ENCODE data around the gene ATG10. TPM values are rescaled to one million over a fixed set of nuclear protein-coding genes. Genes with fewer than 3 reads are reported as not detected.

Gene ATG10
- total and polyA plus RNA-seq, 2 of the 13 experiments (the other 11 are each of a cell fraction or from before 2014, with no cell fraction given), result 2.0 to 5.7 TPM

DNA sequence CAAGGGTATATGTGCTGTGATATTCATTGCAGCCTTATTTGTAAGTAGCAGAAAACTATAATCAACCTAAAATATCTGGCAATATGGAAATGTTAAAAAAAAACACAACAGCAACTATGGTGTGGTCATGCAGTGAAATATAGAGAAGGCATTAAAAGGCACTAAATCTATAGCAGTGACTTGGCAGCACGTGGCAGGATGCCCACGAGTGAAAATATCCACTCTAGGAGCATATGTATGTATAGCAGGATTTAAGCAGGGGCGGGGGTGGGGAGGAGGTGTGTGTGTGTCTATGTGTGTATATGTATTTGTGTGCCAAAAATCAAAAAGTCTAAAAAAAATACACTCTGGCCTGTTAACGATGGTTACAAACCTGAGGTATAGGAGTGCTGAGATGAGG, 190.8 kb downstream of the ATG10 start:
- DNase-seq (ENCODE audit: low spot score), result no peak
- 71% methylated on average over 4 of the region's 4 CpGs for WGBS (ENCODE audit: low lambda C conversion rate)
- H3K4me1 ChIP-seq (ENCODE audit: insufficient read depth, low read length), result peaks cover 14% of the 10 kb centered on the region

DNA sequence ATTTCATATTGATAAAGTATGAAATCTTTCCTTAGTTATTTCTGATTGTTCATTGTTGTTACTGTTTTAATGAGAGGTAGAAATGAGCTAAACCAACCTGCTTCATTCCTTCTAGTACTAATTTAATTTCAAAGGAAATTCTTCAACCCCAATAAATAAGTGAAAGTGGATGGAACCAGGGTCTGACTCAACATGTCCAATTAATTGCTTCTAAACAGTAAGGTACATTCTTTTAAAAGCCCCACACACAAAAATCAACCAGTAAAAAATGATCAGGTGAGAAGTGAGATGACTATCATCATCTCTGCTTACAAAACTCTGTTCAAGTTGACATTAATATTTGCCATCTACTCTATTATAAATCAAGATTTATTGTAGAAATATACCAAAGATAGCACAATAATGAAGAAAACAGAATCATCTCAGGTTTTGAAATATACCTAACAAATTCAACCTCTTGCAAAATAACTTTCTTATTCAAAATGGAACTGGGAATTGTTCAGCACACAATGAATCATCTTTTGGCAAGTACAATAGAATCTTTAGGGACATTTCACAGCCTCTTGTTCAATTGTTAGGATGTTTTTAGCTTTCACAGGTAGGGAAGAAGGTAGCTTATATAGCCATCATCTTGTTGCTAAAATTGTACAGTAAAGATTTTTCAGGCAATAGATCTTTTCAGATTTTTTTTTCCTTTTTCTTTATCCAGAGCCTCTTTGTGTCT, 191.8 kb downstream of the ATG10 start:
- FAIRE-seq (no peak), ATAC-seq (no peak), DNase-seq (ENCODE audit: low spot score) (no peak)
- no TSS peak for BruUV-seq (replicated peaks)
- H3K4me2 ChIP-seq (ENCODE audit: low read depth, low read length), result no peak overlapping the region
- H3K36me3 ChIP-seq (replicated peaks in 1 of 2; ENCODE audit: control insufficient read depth in 1 of 2, insufficient read depth in 2 of 2, low read length in 2 of 2), result no peaks in the 10 kb centered on the region
- ChIA-PET CTCF (ENCODE audit: low intra/inter-chr PET ratio, low total read pairs) (no interaction called here), POLR2A (no interaction called here)
- no peaks in the 10 kb centered on the region for H4K20me1 ChIP-seq (ENCODE audit: insufficient read depth, low read length)
- H3K27me3 ChIP-seq (ENCODE audit: control insufficient read depth in 1 of 2, insufficient read depth in 2 of 2, low read length in 2 of 2), result no peaks in the 10 kb centered on the region
- H3K27ac ChIP-seq (ENCODE audit: extremely low read length, insufficient read depth, low read length), result no peak overlapping the region
- intact Hi-C loops (cut with micrococcal nuclease; ENCODE audit: unreplicated experiment), result loop anchor here (10.0 kb wide), 2 partner anchors 139 to 529 kb away; no protein-coding TSS in a partner anchor
- peaks cover 14% of the 10 kb centered on the region for H3K4me1 ChIP-seq (ENCODE audit: insufficient read depth, low read length)
- no peaks in the 10 kb centered on the region for H3K9me3 ChIP-seq (ENCODE audit: low read length)
- H3K9ac ChIP-seq (ENCODE audit: insufficient read depth, low read depth, low read length), result no peak overlapping the region
- H3K79me2 ChIP-seq (ENCODE audit: insufficient read depth, low read length), result no peaks in the 10 kb centered on the region
- in situ Hi-C loops (cut with HindIII; ENCODE audit: extremely low pct_ligation_motif_present, low pct_unique_long_range_greater_than_20kb), result loop anchor here (5.0 to 10.0 kb wide), 2 partner anchors 656 to 739 kb away; no protein-coding TSS in a partner anchor
- no peak overlapping the region for H3K4me3 ChIP-seq (replicated peaks in 1 of 3; ENCODE audit: insufficient read depth in 1 of 3, low read depth in 2 of 3, low read length in 3 of 3)
- no peak overlapping the region for H2AFZ ChIP-seq (ENCODE audit: low read length)
- TF ChIP-seq MZF1 (CRISPR knock-in tag; IDR thresholded peaks at IDR 0.05; ENCODE audit: borderline replicate concordance) (no peak), SOX5 (CRISPR knock-in tag; IDR thresholded peaks at IDR 0.05; ENCODE audit: borderline replicate concordance) (0 out of 2 replicates have a peak, but pooled peaks have one; percentile 22), FOXP1 (IDR thresholded peaks at IDR 0.05) (no peak), FOXP1 (CRISPR knock-in tag; IDR thresholded peaks at IDR 0.05) (no peak), ZNF496 (CRISPR knock-in tag; IDR thresholded peaks at IDR 0.05; ENCODE audit: insufficient replicate concordance) (no peak), NR2F1 (CRISPR knock-in tag; IDR thresholded peaks at IDR 0.05) (no peak)
- TF ChIP-seq, protein P1, sequence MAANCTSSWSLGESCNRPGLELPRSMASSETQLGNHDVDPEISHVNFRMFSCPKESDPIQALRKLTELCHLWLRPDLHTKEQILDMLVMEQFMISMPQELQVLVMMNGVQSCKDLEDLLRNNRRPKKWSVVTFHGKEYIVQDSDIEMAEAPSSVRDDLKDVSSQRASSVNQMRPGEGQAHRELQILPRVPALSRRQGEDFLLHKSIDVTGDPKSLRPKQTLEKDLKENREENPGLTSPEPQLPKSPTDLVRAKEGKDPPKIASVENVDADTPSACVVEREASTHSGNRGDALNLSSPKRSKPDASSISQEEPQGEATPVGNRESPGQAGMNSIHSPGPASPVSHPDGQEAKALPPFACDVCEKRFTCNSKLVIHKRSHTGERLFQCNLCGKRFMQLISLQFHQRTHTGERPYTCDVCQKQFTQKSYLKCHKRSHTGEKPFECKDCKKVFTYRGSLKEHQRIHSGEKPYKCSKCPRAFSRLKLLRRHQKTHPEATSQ (CRISPR knock-in tag; IDR thresholded peaks at IDR 0.05; ENCODE audit: borderline replicate concordance), result no peak

More for the DNA sequence above, 190.8 kb downstream of the ATG10 start:
- no peak overlapping the region for H2AFZ ChIP-seq (ENCODE audit: low read length)
- in situ Hi-C loops (cut with HindIII; ENCODE audit: extremely low pct_ligation_motif_present, low pct_unique_long_range_greater_than_20kb), result loop anchor here (5.0 to 10.0 kb wide), 2 partner anchors 655 to 738 kb away; no protein-coding TSS in a partner anchor
- no peak overlapping the region for H3K27ac ChIP-seq (ENCODE audit: extremely low read length, insufficient read depth, low read length)
- CTCF ChIA-PET (ENCODE audit: low intra/inter-chr PET ratio, low total read pairs), result no interaction called here
- FAIRE-seq (no peak), ATAC-seq (no peak)
- intact Hi-C loops (cut with micrococcal nuclease; ENCODE audit: unreplicated experiment), result loop anchor here (10.0 kb wide), 2 partner anchors 138 to 528 kb away; no protein-coding TSS in a partner anchor
- no peaks in the 10 kb centered on the region for H3K36me3 ChIP-seq (replicated peaks in 1 of 2; ENCODE audit: control insufficient read depth in 1 of 2, insufficient read depth in 2 of 2, low read length in 2 of 2)
- no peak for TF ChIP-seq ZNF232 (CRISPR knock-in tag; IDR thresholded peaks at IDR 0.05; ENCODE audit: borderline replicate concordance)
- no peak for TF ChIP-seq TBP (CRISPR knock-in tag; IDR thresholded peaks at IDR 0.05)
- no peak for TF ChIP-seq ZNF326 (CRISPR knock-in tag; IDR thresholded peaks at IDR 0.05; ENCODE audit: borderline replicate concordance)
- no peak for TF ChIP-seq ARNT (IDR thresholded peaks at IDR 0.05)
- TF ChIP-seq, protein P2, sequence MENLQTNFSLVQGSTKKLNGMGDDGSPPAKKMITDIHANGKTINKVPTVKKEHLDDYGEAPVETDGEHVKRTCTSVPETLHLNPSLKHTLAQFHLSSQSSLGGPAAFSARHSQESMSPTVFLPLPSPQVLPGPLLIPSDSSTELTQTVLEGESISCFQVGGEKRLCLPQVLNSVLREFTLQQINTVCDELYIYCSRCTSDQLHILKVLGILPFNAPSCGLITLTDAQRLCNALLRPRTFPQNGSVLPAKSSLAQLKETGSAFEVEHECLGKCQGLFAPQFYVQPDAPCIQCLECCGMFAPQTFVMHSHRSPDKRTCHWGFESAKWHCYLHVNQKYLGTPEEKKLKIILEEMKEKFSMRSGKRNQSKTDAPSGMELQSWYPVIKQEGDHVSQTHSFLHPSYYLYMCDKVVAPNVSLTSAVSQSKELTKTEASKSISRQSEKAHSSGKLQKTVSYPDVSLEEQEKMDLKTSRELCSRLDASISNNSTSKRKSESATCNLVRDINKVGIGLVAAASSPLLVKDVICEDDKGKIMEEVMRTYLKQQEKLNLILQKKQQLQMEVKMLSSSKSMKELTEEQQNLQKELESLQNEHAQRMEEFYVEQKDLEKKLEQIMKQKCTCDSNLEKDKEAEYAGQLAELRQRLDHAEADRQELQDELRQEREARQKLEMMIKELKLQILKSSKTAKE (CRISPR knock-in tag; IDR thresholded peaks at IDR 0.05; ENCODE audit: borderline replicate concordance), result no peak
- TF ChIP-seq POLR2G (IDR thresholded peaks at IDR 0.05; ENCODE audit: low read depth, low read length), result no peak
- TF ChIP-seq SRSF1 (optimal IDR thresholded peaks at IDR 0.05; ENCODE audit: low read depth, low read length), result no peak
- no peak for TF ChIP-seq ZNF329 (CRISPR knock-in tag; IDR thresholded peaks at IDR 0.05; ENCODE audit: low read depth)
- no peaks in the 10 kb centered on the region for H4K20me1 ChIP-seq (ENCODE audit: insufficient read depth, low read length)
- H3K79me2 ChIP-seq (ENCODE audit: insufficient read depth, low read length), result no peaks in the 10 kb centered on the region
- H3K27me3 ChIP-seq (ENCODE audit: control insufficient read depth in 1 of 2, insufficient read depth in 2 of 2, low read length in 2 of 2), result no peaks in the 10 kb centered on the region
- no peaks in the 10 kb centered on the region for H3K9me3 ChIP-seq (ENCODE audit: low read length)
- POLR2A ChIA-PET, result no interaction called here
- H3K9ac ChIP-seq (ENCODE audit: insufficient read depth, low read depth, low read length), result no peak overlapping the region
- H3K4me3 ChIP-seq (replicated peaks in 1 of 3; ENCODE audit: insufficient read depth in 1 of 3, low read depth in 2 of 3, low read length in 3 of 3), result no peak overlapping the region
- BruUV-seq (replicated peaks), result no TSS peak
- H3K4me2 ChIP-seq (ENCODE audit: low read depth, low read length), result no peak overlapping the region
